ENCODE data around the gene TSR3.
"Not testable (repeated sequence)": the region's sequence is repeated elsewhere in the genome, so short reads cannot be mapped to it uniquely, and the experiment has no call there.

The TSR3 gene

DNA sequence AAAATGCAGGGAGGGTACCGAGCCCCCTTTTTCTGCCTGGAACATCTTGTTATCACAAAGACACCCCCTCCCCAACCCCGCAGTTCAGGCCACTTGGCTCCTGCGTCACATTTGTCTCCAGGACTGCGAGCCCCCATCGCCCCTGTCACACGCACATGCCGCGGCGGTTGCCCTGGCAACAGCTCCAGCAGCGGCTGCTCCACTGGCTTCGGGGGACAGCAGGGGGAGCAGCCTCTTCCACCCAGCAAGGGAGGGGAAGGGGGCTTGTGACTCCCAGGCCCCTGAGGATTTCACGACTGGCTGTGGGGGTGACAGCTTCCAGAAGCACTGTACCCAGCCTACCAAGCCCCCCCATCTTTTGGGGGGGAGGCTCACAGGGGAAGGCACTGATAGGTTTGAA lies 15.7 kb downstream of the TSR3 start:
- DNase-seq, result no peak

DNA sequence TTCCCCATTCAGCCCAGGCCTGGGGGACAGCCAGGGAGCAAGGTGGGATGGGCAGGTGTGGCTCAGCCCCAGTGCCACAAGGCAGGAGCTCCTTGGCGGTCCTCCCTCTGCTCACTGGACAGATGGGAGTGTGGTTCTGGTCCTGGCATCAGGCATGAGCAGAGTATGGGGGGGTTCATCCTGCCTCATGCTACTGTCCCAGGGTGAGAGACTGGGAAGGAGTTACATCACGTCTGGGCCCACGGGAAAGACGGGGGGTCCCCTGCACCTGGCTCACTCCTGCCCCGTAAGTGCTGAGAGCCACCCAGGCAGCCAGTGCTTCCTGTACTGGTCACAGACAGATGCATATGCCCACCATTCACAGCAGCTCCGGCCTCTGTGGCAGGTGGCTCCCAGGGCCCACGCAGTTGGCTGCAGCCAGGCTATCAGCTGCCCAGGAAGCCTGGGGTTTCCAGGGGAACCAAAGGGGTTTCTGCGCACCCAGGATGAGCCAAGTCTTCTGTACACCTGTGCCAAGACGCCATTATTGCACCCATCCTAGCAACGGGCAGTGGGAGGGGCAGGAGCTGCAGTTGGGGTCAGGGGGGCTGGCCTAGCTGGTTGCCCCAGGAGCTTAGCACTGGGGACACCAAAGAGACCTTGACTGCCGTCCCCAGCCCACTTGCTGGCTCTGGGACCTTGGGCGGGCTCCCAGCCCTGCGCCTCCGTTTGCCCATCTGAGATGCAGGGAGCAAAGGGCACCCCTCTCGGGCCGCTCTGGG lies 16.3 kb downstream of the TSR3 start:
- no peak for DNase-seq

DNA sequence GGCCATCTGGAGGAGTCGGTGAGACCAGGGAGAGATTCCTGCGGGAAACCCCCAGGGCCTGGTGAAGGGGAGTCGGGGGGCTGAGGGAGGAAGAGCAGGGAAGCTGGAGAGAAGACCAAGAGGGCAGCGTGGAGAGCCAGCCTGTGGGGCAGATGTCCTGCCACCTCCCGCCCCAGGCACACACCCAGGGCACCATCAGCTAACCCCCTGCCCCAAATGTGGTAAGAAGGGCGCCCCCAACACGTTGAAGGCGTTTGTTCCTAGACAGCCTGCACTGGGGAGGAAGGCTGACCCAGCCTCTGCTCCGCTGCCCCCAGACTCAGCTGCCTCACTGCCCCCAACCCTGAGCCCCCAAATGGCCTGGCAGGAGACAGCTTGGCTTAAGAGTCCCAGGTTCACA lies 16.9 kb downstream of the TSR3 start:
- DNase-seq, result no peak

DNA sequence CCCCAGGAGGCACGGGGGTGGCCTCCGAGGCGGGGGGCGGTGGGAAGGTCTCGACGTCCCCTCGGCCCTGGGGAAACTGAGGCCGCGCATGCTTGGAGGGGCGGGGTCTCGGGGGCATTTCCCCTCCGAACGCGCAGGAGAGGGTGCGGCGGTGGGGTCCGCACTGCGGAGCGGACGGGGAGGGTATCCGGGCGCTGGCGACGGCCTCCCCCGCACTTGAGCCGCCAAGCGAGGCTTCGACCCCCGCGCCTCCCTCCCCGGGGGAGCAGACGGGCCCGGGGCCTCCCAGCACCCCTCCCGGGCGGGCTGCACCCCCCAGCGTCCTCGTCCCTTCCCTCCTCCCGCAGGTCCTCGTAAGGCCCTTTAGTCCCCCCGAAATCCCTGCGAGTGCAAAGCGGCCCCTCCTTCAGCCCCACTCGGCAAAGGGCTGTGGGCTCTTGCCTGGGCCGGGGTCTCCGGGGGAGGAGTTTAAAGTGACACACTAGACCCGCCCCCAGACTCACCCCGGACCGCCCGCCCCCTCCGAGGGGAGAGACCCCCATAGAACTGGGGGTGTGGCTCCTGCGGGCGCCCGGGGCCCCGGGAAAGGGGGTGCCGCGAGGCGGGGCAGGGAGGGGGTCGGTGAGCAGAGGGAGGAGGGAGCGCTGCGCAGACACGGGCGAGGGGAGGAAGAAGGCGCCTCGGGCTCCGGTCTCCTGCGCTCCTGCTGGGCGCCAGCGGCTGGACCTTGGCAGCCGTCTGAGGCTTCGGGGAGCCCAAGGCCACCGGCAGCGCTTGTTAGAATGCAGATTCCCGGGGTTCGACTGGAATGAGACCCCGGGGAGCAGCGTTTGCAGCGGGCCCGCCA lies 17.6 kb downstream of the TSR3 start:
- DNase-seq, result no peak

DNA sequence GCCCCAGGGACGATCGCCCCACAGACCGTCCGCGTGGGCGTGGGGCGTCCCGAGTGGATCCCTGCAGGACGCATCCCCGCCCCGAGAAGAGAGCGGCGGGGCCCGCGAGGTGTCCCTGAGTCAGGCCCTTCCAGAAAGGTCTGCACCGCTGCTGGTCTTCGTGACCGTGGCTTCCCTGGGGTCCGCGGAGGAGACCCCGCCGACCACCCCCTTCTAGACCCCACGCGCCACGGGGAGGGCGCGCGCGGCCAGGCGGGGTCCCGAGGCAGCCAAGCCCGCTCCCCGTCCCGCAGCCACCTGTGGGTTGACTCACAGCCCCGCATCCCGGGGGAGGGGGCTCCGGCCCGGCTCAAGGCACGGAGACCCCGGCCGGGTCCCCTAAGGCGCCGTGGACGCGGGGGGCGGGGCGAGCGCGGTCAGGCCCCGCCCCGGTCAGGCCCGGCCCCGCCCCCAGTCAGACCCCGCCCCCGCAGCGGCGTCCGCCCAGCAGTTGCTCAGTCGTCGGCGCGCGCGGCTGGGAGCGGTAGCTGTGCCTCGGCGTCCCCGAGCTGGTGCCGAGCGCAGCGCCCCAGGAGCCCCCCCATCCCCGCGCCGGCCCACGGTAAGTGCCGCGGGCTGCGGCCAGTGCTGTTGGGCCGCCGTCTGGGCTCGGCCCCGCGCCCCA lies 18.4 kb downstream of the TSR3 start, which contains the start of gene BAIAP3:
Gene BAIAP3, plus strand, starts transcription at position 497 of the 664 bp plus-strand sequence. CDS start 4,905 bp downstream, outside the sequence.
- peak; percentile 70 for DNase-seq

DNA sequence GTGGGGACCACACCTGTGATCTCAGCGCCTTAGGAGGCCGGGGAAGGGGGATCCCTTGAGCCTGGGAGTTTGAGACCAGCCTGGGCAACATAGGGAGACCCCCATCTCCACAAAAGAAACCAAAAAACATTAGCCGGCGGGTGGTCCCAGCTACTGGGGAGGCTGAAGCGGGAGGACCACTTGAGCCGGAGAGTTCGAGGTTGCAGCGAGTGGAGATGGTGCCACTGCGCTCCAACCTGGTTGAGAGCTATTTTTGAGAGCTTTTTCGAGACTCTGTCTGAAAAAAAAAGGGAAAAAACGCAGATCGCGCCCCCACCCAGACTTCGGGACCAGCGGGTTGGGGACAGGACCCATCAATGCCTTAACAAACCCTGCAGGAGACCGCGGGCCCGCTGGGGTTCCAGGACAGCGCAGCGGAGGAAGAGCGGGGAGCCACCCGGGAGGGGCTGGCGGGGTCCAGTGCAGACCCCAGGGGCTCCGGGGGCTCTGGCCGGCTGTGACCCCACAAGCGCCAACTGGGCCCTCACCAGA lies 19.0 kb downstream of the TSR3 start:
- no peak for DNase-seq

DNA sequence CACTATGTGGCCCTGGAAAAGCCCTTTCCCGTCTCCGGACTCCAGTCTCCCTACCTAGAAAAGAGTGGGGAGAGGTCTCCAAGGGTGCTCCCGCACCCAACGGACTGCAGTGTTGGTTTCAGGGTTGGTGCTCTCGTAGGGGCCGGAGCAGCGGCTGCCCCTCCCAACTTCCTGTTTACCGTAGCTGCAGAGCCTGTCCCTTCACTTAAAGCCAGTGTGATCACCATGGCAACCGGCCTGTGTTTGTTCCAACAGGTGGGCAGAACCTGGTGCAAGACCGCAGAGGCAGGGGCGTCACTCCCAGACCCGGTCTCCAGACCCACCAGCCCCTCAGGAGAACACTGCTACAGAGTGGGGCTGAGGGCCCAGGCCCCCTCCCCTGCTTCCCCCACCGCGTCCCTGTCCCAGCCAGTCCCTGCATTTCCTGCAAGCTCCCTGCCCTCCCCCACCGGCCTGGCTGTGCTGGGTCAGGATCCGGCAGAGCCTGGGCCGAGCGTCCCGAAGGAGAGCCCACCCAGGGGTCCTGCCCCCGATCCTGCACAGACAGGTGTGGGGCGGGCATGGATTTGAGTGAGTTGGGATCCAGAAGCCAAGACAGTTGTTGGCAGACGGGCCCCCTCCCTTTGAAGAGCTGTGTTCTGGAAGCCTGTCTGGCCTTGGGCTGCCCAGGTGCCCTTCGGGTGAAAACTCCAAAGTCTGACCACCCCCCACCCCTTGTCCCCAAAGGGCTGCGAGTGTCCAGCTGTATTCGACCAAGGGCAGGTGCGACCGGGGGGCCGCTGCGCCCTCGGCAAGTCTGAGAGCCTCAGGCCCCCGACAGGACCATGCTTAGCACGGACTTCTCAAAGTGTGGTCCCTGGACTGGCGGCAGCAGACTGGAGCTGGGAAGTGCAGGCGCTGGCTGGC lies 19.7 kb downstream of the TSR3 start:
- DNase-seq, result peak; percentile 26

DNA sequence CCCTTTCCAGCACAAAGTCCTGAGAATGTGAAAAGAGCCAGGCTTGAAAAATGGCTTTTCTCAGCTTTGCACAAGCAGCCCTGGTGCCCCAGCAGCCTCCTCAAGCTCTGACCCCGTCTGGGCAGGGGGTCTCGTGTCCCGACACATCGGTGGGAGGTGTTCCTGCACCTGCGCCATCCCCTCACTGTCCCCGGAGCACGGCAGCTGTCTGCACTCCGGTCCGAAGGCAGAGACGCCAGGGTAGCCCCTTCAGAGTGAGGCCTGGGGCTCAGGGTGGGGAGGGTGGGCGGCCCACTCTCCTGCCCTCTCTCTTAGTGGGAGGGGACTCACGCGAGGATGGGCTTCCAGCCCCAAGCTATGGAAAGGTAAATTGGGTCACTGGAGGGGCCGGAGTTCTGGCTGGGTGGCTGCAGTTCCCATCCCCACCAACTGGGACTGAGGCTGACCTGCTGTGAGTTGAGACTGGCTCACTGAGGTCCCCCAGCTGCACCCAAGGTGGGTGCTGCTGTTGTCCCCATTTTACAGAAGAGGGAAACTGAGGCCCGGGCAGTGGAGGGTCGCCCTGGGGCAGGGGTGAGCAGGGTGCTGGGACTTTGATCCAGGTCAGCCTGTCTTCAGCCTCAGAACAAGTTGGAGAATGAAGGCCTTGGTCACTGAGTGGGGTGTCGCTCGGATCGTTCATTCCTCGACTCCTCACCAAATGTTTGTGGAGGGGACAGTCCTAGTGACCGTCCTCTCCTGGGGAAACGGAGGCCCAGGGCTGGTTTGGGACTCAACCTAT lies 20.6 kb downstream of the TSR3 start:
- DNase-seq, result no peak

DNA sequence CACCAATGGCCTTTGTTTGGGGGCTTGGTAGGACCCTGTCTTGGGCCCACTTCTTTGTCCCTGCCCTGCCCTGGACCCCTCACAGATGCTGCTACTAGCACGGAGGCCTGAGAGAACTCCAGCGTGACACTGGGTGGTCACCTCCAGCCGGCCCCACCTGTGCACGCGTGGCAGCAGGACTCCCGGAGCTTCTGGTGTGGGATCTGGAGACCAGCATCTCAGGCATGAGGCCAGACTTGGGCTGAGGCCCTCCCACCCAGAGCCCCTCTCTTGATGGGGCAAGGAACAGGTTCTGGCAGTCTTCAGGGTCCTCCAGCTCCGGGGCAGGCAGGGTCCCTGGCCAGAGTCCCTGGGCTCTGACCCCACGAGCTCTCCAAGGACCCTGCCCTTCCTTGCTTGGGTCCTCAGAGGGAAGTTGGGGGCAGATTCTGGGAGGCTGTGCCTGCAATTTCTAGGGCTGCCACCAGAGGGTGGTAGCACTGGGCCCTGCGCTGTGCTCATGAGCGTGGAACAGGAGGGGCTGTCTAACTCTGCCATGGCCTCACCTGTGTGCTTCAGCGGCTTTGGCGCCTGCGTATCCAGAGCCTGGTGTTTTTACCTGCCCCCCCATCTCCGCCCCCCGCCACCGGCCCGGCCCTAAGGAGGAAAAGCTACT lies 21.3 kb downstream of the TSR3 start:
- DNase-seq, result no peak

DNA sequence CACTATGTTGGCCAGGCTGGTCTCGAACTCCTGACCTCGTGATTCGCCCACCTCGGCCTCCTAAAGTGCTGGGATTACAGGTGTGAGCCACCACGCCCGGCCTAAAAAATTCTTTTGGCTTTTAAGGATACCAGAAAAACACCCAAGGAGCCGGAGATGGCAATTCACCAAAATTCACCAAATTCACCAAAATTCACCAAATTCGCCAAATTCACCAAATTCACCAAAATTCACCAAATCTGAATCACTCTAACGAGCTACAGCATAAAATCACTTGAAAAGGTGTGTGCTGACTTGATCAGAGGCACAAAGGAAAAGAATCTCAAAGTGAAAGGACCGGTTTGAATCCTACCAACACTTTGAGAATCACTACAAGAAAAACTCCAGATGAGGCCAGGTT lies 22.7 kb downstream of the TSR3 start:
- DNase-seq, result not testable (repeated sequence)

DNA sequence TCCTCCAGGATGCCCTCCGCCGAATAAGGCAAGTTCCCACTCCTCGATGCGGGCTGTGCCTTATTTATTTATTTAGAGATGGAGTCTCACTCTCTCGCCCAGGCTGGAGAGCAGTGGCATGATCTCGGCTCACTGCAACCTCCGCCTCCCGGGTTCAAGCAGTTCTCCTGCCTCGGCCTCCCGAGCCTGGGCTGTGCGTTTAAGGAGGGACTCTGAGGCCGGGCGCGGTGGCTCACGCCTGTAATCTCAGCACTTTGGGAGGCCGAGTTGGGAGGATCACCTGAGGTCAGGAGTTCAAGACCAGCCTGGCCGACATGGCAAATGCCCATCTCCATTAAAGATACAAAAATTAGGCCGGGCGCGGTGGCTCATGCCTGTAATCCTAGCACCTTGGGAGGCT lies 23.5 kb downstream of the TSR3 start:
- DNase-seq, result not testable (repeated sequence)

DNA sequence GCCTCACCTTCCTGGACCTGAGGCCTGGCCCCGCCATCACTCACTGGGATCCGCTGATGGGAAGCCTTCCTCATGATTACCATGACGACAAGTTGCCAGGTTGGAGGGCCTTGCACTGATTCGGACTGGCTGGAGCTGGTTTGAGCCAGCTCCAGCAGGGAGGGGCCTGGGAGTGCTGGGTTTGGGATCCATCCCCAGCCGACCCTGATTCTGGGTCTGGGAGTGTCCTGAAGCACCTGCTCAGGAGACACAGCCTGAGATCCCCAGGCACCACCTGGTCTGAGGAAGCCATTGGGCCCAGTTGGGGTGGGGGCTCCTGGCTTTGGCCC lies 24.1 kb downstream of the TSR3 start:
- DNase-seq, result no peak

DNA sequence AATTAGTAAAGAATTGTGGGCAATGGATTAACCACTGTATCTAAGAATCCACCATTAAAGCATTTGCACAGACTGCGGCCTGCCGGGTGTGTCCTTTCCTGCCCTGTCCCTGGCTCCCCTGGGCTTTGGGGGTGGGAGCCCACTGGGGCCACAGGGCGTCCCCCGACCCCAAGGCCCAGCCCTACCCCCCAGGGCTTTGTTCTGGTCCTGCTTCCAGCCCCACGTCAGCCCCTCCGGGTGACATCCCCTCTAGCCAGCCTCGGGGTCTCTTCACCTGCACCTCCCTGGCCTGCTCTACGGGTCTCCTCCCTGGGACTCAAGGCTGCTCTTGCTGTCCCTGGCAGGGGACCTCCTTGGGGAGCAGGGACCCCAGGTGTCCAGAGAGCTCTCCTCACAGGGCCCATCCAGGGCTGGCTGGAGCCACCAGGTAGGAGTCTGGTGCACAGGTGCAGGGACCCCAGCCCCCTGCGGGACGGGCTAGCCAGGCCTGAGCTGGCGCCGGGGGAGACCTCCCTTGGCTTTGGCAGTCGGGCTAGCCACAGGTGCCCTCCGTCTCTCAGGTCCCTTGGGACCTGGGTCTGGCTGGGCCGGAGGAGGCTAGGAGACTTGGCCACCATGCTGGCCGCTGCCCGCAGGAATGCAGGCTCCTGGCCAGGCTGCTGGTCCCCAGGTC lies 24.6 kb downstream of the TSR3 start:
- DNase-seq, result no peak

DNA sequence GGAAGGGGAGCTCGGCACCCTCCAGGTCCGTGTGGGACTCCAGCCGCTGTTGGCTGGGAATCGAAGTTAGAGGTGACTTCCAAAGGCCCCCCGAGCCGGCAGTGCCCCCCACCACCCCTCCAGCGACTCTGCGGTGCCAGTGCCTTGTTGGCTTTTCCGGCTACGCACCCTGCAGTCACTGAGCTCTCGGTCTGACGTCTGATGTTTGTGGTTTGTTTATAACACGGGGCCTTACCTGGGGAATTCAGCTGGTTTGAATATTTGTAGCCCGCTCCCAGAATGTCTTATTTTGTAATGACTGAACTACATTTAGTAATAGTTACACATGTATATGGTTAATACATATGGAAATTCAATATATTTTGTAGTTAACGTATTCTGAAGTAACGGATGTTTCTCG lies 25.3 kb downstream of the TSR3 start:
- no peak for DNase-seq

DNA sequence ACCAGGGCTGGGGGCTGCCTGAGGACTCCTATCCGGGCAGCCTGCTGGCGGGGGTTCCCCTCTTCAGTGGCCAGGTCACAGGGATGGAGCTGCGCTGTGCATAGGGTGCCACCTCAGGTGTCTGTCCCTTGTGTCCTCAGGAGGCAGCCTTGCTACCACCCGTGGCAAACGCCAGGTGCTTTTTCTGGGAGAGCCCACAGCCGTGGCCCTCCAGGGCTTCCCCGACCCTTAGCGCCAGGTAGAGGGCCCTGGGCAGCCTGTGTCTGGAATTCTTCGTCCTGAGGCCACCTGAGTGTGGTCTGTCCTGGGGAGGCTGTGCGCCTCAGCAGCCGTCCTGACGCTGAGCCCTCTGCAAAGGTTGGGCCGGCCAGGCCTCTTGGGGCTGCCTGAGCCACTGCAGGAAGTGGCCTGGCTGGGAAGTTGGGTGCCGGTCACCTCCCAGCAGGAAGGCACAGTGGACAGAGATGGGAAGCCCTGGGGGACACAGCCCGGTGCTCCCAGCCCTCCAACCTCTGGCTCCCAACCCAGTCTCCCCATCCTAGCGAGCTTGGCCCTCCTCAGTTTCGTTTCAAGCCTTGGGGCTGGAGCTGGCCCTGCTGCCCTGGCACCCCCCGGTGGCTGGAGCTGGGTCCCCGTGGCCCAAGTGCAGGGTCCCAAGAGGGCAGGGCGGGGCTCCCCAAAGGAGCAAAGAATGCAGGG lies 25.9 kb downstream of the TSR3 start:
- DNase-seq, result no peak

DNA sequence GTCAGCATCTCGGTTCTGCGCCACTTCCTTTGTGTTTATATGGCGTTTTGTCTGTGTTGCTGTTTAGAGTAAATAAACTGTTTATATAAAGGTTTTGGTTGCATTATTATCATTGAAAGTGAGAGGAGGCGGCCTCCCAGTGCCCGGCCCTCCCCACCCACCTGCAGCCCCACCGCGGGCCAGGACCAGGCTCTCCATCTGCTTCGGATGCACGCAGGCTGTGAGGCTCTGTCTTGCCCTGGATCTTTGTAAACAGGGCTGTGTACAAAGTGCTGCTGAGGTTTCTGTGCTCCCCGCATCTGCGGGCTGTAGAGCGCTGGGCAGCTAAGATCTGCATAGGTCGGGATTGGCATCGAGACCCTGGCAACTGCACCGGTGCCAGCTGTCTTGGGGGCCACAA lies 26.4 kb downstream of the TSR3 start:
- no peak for DNase-seq

DNA sequence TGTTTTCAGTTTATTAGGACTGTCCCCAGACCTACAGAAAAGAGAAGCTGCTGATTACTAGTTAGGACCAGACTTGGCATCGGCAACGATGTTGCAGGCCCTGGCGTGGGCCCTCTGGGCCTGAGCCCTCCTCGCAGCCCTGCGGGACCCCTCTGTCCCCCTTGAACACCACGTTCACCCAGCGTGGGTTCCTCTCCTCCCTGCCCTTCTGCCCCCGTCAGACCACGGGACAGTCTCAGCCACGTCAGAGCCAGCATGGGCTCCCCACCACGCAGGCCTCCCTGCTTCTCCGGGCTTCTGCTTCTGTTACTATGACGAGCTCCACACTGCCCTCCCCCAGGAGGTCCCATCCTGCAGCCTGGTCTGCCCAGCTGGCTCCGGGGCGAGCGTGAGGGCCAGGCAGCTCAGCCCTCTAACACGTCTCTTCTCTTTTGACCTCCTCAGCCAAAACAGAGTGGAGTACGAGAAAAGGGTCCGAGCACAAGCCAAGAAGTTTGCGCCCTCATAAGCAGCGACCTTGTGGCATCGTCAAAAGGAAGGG lies 27.3 kb downstream of the TSR3 start:
- no peak for DNase-seq

DNA sequence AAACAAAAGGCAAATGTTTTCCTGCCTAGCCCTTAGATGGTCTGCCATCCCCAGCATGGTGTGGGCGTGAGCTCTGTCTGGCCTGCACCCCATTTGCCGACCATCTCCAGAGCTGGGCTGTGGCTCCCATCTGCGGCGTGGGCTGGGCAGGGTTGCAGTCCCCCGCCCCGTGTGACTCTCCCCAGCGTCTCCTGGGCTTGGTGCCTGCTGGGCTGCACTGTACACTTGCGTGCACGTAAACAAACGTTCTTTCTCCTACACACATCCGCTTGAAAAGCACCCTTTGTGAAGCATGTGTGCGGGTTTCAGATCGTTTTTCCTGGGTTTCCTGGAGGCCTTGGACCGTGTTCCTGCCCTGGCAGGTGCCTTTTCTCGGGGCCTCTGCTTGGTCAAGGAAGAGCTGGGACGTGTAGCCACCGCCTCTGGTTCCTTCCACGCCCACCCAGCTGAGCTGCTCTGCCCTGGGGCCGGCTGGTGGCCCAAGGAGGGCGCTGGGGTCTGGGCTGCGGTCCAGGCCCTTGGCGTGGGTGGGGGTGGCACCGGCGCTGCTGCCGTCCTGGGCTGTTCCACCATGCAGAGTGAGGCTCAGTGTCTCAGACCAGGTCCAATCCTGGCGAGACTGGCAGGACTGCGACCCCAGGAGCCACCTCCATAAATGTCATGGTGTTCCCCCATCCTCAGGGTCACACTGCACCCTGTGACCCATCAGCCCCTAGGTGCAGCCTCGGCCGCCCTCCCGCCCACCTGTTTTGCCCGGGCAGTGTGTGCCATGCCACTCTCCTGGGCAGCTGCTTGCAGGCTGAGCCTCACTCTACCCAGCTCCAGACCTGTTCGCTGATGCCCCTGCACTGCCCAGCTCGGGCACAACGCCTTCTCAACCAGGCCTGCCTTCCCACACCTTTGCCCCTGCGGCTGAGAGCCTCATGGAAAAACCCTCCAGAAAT lies 28.1 kb downstream of the TSR3 start:
- DNase-seq, result no peak
